Gastroesophageal sphincter (tissue), 4 donors: ENCODE results near the gene MEIKIN. TPM values are rescaled to one million over a fixed set of nuclear protein-coding genes. Genes with fewer than 3 reads are reported as not detected.
"Not testable (repeated sequence)": the region's sequence is repeated elsewhere in the genome, so short reads cannot be mapped to it uniquely, and the experiment has no call there.

Source experiments
- ATAC-seq: fragments of 150-250 bp; one replicate; pipeline ENCODE4 v1.9.1; 2016; ENCODE audit warnings: mild to moderate bottlenecking, moderate library complexity
- H3K27ac ChIP-seq, 4 donors: fragments of 200-600 bp; sonication (generic) in 3 of 4; 1 replicate in 3 of 4; 2 replicates in 1 of 4; pipeline ENCODE4 v1.5.1; 2016 to 2019
- H3K27me3 ChIP-seq: fragments of 200-600 bp; sonication (generic); one replicate; pipeline ENCODE4 v1.5.1; 2019
- H3K36me3 ChIP-seq, 2 donors: fragments of 200-600 bp; sonication (generic); one replicate each; pipeline ENCODE4 v1.5.1; 2019; ENCODE audit warnings: control low read depth in 1 of 2
- H3K4me1 ChIP-seq, 3 donors: fragments of 200-600 bp; sonication (generic); 1 replicate in 2 of 3; 2 replicates in 1 of 3; pipeline ENCODE4 v1.5.1; 2016 to 2019; ENCODE audit warnings: control low read depth in 2 of 3
- H3K4me3 ChIP-seq, 2 donors: fragments of 200-600 bp; sonication (generic); one replicate each; pipeline ENCODE4 v1.5.1; 2019; ENCODE audit warnings: mild to moderate bottlenecking in 1 of 2, moderate library complexity in 1 of 2
- H3K9me3 ChIP-seq, 3 donors: fragments of 200-600 bp; sonication (generic); one replicate each; pipeline ENCODE4 v1.5.1; 2017 to 2019; ENCODE audit warnings: control low read depth in 2 of 3
- EP300 ChIP-seq: sonication (generic); formaldehyde crosslinking; IDR thresholded peaks from one replicate; pipeline ENCODE4 v1.6.1; 2017; ENCODE audit warnings: antibody characterized with exemption, mild to moderate bottlenecking
- POLR2A ChIP-seq, 2 donors: fragments of 450-650 bp; IDR thresholded peaks; one replicate each; pipeline ENCODE4 v1.6.1; 2017; ENCODE audit warnings: antibody characterized with exemption in 2 of 2, mild to moderate bottlenecking in 2 of 2, moderate library complexity in 1 of 2
- POLR2AphosphoS5 ChIP-seq: sonication (generic); formaldehyde crosslinking; IDR thresholded peaks from one replicate; pipeline ENCODE4 v1.6.1; 2017; ENCODE audit warnings: antibody characterized with exemption
- WGBS, 2 donors: methylation state at CpG; one replicate each; pipeline ENCODE4 v1.1.5; 2018; ENCODE audit warnings: low coverage in 1 of 2; 5-methylcytosine and 5-hydroxymethylcytosine counted together
- total RNA-seq, 4 donors: library from RNA; depleted of rRNA; stranded (reverse); fragments of >200 nt; gene quantifications; one replicate each; pipeline ENCODE4 v1.1.0, GENCODE V29; 2016
- TF ChIP-seq, protein P1 (sequence below), 4 experiments: fragments of 200-600 bp in 2 of 4; fragments of 450-650 bp in 2 of 4; sonication (generic) in 1 of 4; IDR thresholded peaks; one replicate each; pipeline ENCODE4 v1.5.1; 2017 to 2019; ENCODE audit warnings: antibody characterized with exemption in 4 of 4, mild to moderate bottlenecking in 2 of 4, moderate library complexity in 2 of 4

The MEIKIN gene
- total RNA-seq, 4 donors from 2014 or later, result 0.66 to 4.0 TPM; not detected in 2

- no peak for TF ChIP-seq POLR2AphosphoS5
- no peak for TF ChIP-seq POLR2A (IDR thresholded peaks at IDR 0.05)
- TF ChIP-seq, protein P1, sequence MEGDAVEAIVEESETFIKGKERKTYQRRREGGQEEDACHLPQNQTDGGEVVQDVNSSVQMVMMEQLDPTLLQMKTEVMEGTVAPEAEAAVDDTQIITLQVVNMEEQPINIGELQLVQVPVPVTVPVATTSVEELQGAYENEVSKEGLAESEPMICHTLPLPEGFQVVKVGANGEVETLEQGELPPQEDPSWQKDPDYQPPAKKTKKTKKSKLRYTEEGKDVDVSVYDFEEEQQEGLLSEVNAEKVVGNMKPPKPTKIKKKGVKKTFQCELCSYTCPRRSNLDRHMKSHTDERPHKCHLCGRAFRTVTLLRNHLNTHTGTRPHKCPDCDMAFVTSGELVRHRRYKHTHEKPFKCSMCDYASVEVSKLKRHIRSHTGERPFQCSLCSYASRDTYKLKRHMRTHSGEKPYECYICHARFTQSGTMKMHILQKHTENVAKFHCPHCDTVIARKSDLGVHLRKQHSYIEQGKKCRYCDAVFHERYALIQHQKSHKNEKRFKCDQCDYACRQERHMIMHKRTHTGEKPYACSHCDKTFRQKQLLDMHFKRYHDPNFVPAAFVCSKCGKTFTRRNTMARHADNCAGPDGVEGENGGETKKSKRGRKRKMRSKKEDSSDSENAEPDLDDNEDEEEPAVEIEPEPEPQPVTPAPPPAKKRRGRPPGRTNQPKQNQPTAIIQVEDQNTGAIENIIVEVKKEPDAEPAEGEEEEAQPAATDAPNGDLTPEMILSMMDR (IDR thresholded peaks at IDR 0.05), result no peak
- TF ChIP-seq EP300, result no peak
- H3K9me3 ChIP-seq, result no peaks in the 10 kb centered on the region
- 69 to 100% methylated on average over 1 of the region's 1 CpG for WGBS, 2 donors
- H3K4me1 ChIP-seq, result peaks cover 0 to 64% (median 0%) of the 10 kb centered on the region in 3 donors
- H3K4me3 ChIP-seq, result no peak overlapping the region
- no peaks in the 10 kb centered on the region for H3K27me3 ChIP-seq
- H3K27ac ChIP-seq, result no peak overlapping the region
- ATAC-seq, result no peak
- peaks cover 0 to 6% of the 10 kb centered on the region in 2 donors for H3K36me3 ChIP-seq
Measured at GRCh38 chr5:131786036-131786435, 159.4 kb downstream of the MEIKIN start.

DNA sequence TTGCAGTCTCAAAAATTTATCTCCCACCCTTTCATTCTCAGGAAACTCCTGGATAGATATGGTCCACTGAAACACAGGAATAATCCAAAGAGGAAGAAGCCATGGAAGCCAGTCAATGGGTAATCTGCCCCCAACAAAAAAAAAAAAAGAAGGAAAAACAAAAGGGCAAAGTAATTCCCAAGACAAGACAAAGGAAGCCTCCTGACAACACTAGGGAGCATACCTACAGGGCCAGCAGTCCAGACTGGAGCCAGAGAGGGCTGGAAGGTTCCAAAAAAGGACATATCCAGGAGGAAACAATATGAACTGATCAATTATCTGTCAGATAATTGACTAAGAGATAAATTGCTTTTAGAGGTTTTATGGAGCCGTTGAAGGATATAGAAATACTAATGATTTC is 161.6 kb downstream of the MEIKIN start:
- ATAC-seq, result no peak
- WGBS, 2 donors, result 100% methylated on average over 1 of the region's 1 CpG; no CpG with 5 or more reads in 1 of the 2 donors
- peaks cover 0 to 46% (median 0%) of the 10 kb centered on the region in 3 donors for H3K4me1 ChIP-seq

GRCh38 chr5:131783357-131783756 is 162.1 kb downstream of the MEIKIN start:
- Histone ChIP-seq H3K9me3 (no peaks in the 10 kb centered on the region), H3K27ac (no peak overlapping the region), H3K36me3 (peaks cover 0 to 6% of the 10 kb centered on the region in 2 donors), H3K4me1 (peaks cover 0 to 44% (median 0%) of the 10 kb centered on the region in 3 donors), H3K27me3 (no peaks in the 10 kb centered on the region), H3K4me3 (no peak overlapping the region)
- ATAC-seq, result no peak
- TF ChIP-seq, protein P1 (IDR thresholded peaks at IDR 0.05), result no peak
- no peak for TF ChIP-seq EP300
- TF ChIP-seq POLR2AphosphoS5, result no peak
- TF ChIP-seq POLR2A (IDR thresholded peaks at IDR 0.05), result no peak
- WGBS, 2 donors, result 43 to 63% methylated on average over 1 of the region's 1 CpG

More for the DNA sequence above, 161.6 kb downstream of the MEIKIN start:
- no peak for TF ChIP-seq POLR2AphosphoS5
- TF ChIP-seq, protein P1 (IDR thresholded peaks at IDR 0.05), result no peak
- TF ChIP-seq EP300, result no peak
- TF ChIP-seq POLR2A (IDR thresholded peaks at IDR 0.05), result no peak
- H3K27me3 ChIP-seq, result no peaks in the 10 kb centered on the region
- H3K27ac ChIP-seq, result no peak overlapping the region
- H3K4me3 ChIP-seq, result no peak overlapping the region
- H3K36me3 ChIP-seq, result peaks cover 0 to 6% of the 10 kb centered on the region in 2 donors
- H3K9me3 ChIP-seq, result no peaks in the 10 kb centered on the region

- Histone ChIP-seq H3K9me3 (no peaks in the 10 kb centered on the region), H3K36me3 (peaks cover 0 to 6% of the 10 kb centered on the region in 2 donors), H3K27ac (no peak overlapping the region), H3K27me3 (no peaks in the 10 kb centered on the region), H3K4me3 (no peak overlapping the region), H3K4me1 (peaks cover 0 to 41% (median 0%) of the 10 kb centered on the region in 3 donors)
- 86 to 95% methylated on average over 11 of the region's 11 CpGs for WGBS, 2 donors
- no peak for ATAC-seq
- TF ChIP-seq POLR2A (IDR thresholded peaks at IDR 0.05), result no peak
- no peak for TF ChIP-seq EP300
- TF ChIP-seq, protein P1 (IDR thresholded peaks at IDR 0.05), result no peak
- no peak for TF ChIP-seq POLR2AphosphoS5
Measured at GRCh38 chr5:131782717-131783116, 162.7 kb downstream of the MEIKIN start.

GRCh38 chr5:131778141-131778540 is 167.3 kb downstream of the MEIKIN start:
- H3K9me3 ChIP-seq, ATAC-seq, H3K36me3 ChIP-seq, H3K4me3 ChIP-seq, H3K27me3 ChIP-seq, H3K27ac ChIP-seq: not testable (repeated sequence)
- peaks cover 12 to 52% (median 17%) of the 10 kb centered on the region in 3 donors for H3K4me1 ChIP-seq
- WGBS, 2 donors, result 86% methylated on average over 1 of the region's 1 CpG; no CpG with 5 or more reads in 1 of the 2 donors
